AG09309 (cell line): ENCODE data around the gene DNAH5.

ENCODE experiments used
- DNase-seq: peaks from one replicate; pipeline ENCODE4 v3.0.0-alpha.2; 2010; ENCODE audit warnings: low read depth
- H3K4me3 ChIP-seq: 2 replicates; pipeline ENCODE4 v1.5.1; 2011; ENCODE audit warnings: mild to moderate bottlenecking, low read depth, low read length, moderate library complexity; ENCODE audit not compliant: control insufficient read depth
- TF ChIP-seq, protein P1 (sequence below): IDR thresholded peaks from 2 replicates; pipeline ENCODE4 v1.5.1; 2011; ENCODE audit warnings: mild to moderate bottlenecking, low read depth, low read length, inconsistent platforms; ENCODE audit not compliant: insufficient read depth, control insufficient read depth; ENCODE audit errors: missing control alignments

Gene DNAH5

DNA sequence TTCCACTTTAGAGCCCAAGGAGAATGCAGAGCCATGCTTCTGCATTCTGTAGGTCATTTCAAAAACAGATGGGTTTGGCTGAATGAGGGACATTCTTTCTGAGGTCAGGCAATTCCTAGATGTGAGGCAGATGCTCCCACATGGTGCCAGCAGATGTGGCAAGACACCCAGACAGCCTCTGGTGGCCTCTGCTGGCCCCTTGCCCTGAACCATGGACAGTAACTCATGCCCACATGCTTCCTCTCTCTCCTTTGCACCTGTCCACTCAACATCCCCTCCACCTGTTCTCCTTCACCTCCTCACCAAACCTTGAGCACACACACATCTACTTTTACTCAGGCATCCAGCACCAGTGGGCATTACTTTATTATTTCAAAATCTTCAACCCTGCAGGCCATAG is 252.3 kb downstream of the DNAH5 start:
- H3K4me3 ChIP-seq: no peak overlapping the region
- no peak for DNase-seq
- TF ChIP-seq, protein P1, sequence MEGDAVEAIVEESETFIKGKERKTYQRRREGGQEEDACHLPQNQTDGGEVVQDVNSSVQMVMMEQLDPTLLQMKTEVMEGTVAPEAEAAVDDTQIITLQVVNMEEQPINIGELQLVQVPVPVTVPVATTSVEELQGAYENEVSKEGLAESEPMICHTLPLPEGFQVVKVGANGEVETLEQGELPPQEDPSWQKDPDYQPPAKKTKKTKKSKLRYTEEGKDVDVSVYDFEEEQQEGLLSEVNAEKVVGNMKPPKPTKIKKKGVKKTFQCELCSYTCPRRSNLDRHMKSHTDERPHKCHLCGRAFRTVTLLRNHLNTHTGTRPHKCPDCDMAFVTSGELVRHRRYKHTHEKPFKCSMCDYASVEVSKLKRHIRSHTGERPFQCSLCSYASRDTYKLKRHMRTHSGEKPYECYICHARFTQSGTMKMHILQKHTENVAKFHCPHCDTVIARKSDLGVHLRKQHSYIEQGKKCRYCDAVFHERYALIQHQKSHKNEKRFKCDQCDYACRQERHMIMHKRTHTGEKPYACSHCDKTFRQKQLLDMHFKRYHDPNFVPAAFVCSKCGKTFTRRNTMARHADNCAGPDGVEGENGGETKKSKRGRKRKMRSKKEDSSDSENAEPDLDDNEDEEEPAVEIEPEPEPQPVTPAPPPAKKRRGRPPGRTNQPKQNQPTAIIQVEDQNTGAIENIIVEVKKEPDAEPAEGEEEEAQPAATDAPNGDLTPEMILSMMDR: no peak

GRCh38 chr5:13676531-13676930 is 268.0 kb downstream of the DNAH5 start:
- DNase-seq: no peak
- H3K4me3 ChIP-seq: no peak overlapping the region
- TF ChIP-seq, protein P1: no peak

DNA sequence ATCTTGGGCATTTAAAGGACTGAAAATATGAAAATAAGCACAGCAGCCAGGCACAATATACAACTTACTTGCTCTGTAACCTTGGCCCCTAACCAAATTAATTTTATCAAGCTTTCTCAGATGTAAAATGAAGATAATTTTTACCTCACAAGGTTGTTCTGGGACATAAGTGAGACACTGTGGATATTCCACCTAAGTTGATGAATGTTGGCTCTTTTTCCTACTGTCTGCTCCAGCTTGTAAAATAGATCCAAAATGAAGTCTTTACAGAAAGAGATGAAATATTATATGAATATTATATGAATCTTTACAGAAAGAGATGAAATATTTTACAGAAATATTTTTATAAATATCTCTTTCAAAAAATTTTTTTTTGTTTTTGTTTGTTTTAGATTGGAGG is 270.1 kb downstream of the DNAH5 start:
- TF ChIP-seq, protein P1: no peak
- DNase-seq: no peak
- H3K4me3 ChIP-seq: no peak overlapping the region

- TF ChIP-seq, protein P1: no peak
- DNase-seq: no peak
- no peak overlapping the region for H3K4me3 ChIP-seq
Measured at GRCh38 chr5:13673511-13673910, 271.0 kb downstream of the DNAH5 start.

DNA sequence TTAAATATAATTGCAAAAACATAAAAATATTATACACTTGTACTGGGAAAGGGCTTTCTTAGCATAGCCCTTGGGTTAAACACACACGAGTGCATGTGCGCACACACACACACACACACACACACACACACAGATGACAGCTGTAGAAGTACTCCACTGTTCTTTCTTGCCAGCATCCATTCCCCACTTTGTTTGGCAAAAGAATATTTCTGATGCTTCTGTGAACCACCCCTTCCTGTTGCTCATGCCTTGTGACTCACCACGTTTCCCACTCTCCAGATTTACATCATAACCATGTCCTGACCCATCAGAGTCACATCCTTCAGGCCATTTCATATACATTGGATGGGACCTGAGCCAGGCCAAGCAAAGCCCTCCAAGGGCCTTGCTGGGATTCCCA is 280.1 kb downstream of the DNAH5 start:
- TF ChIP-seq, protein P1: no peak
- DNase-seq: peak; percentile 80
- H3K4me3 ChIP-seq: no peak overlapping the region

DNA sequence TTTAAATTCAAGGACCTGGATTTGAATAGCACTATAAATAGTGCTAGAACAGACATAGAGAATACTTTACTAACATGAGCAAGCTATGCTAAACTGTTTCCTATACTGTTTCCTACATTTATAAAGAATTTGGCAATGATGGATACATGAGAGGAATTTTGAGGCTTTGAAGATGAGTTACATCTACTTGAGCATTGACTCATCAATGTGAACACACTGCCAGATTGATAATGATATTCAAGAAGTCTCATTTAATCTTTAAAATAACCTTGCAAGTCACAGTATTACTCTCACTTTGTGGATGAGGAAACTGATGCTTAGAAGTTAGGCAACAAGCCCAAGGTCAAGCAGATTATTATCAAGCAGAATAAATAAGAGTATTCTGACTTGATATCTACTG is 281.9 kb downstream of the DNAH5 start:
- TF ChIP-seq, protein P1: no peak
- DNase-seq: no peak
- no peak overlapping the region for H3K4me3 ChIP-seq

- TF ChIP-seq, protein P1: no peak
- no peak for DNase-seq
- H3K4me3 ChIP-seq: no peak overlapping the region
Measured at GRCh38 chr5:13661272-13661671, 283.2 kb downstream of the DNAH5 start.
